ENCODE measurements around the gene GRK2. TPM values are rescaled to one million over a fixed set of nuclear protein-coding genes. Genes with fewer than 3 reads are reported as not detected.

The GRK2 gene
- total and polyA plus RNA-seq, 2 of the 13 experiments (the other 11 are each of a cell fraction or from before 2014, with no cell fraction given): 31.3 to 42.4 TPM

DNA sequence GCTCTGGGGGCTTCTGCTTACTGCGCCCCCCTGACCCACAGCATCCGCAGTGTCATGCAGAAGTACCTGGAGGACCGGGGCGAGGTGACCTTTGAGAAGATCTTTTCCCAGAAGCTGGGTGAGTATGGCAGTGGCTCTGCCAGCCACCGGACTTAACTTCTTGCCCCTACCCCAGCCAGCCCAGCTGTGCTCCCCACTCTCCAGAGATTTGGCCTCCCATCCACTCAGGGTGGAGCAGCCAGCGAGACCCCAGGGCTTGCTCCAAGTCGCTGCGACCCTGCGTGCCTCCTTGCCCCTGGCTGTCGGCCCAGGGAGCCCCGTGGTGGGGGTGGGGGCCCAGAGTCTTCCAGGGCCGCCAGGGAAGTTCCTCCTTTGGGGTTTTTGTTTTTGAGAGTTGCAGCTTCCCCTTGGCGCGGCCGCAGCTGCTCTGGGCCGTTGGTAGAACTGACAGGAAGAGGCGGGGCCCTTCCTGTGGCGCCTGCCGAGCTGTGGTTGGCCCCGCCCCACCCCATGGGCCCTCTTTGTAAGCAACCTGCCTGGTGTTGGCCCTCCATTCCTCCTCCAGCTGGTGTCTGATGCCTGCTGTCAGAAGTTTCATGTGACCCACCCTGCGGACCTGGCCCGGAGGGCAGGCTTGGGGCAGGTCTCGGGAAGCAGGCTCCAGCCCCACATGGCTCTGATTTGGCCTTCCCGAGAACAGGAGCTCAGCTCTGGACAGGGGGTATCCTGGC is 11.1 kb downstream of the GRK2 start:
- TF ChIP-seq HMG20A (CRISPR knock-in tag; IDR thresholded peaks at IDR 0.05; ENCODE audit: borderline replicate concordance) (no peak), KMT2A (CRISPR knock-in tag; IDR thresholded peaks at IDR 0.05) (no peak), GATA4 (IDR thresholded peaks at IDR 0.05; ENCODE audit: borderline replicate concordance, low read depth) (no peak), RELA (CRISPR knock-in tag; IDR thresholded peaks at IDR 0.05) (no peak), ZNF501 (CRISPR knock-in tag; IDR thresholded peaks at IDR 0.05) (no peak), CHD2 (IDR thresholded peaks at IDR 0.05; ENCODE audit: low read depth, low read length) (no peak)
- TF ChIP-seq, protein P1, sequence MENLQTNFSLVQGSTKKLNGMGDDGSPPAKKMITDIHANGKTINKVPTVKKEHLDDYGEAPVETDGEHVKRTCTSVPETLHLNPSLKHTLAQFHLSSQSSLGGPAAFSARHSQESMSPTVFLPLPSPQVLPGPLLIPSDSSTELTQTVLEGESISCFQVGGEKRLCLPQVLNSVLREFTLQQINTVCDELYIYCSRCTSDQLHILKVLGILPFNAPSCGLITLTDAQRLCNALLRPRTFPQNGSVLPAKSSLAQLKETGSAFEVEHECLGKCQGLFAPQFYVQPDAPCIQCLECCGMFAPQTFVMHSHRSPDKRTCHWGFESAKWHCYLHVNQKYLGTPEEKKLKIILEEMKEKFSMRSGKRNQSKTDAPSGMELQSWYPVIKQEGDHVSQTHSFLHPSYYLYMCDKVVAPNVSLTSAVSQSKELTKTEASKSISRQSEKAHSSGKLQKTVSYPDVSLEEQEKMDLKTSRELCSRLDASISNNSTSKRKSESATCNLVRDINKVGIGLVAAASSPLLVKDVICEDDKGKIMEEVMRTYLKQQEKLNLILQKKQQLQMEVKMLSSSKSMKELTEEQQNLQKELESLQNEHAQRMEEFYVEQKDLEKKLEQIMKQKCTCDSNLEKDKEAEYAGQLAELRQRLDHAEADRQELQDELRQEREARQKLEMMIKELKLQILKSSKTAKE (CRISPR knock-in tag; IDR thresholded peaks at IDR 0.05; ENCODE audit: borderline replicate concordance): no peak
- TF ChIP-seq, protein P2, sequence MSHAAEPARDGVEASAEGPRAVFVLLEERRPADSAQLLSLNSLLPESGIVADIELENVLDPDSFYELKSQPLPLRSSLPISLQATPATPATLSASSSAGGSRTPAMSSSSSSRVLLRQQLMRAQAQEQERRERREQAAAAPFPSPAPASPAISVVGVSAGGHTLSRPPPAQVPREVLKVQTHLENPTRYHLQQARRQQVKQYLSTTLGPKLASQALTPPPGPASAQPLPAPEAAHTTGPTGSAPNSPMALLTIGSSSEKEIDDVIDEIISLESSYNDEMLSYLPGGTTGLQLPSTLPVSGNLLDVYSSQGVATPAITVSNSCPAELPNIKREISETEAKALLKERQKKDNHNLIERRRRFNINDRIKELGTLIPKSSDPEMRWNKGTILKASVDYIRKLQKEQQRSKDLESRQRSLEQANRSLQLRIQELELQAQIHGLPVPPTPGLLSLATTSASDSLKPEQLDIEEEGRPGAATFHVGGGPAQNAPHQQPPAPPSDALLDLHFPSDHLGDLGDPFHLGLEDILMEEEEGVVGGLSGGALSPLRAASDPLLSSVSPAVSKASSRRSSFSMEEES (CRISPR knock-in tag; IDR thresholded peaks at IDR 0.05): no peak
- TF ChIP-seq, protein P3, sequence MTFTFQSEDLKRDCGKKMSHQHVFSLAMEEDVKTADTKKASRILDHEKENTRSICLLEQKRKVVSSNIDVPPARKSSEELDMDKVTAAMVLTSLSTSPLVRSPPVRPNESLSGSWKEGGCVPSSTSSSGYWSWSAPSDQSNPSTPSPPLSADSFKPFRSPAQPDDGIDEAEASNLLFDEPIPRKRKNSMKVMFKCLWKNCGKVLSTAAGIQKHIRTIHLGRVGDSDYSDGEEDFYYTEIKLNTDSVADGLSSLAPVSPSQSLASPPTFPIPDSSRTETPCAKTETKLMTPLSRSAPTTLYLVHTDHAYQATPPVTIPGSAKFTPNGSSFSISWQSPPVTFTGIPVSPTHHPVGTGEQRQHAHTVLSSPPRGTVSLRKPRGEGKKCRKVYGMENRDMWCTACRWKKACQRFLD (CRISPR knock-in tag; IDR thresholded peaks at IDR 0.05; ENCODE audit: borderline replicate concordance): no peak
- Histone ChIP-seq H3K9me3 (ENCODE audit: low read length) (no peaks in the 10 kb centered on the region), H3K27me3 (ENCODE audit: control insufficient read depth in 1 of 2, insufficient read depth in 2 of 2, low read length in 2 of 2) (no peaks in the 10 kb centered on the region), H3K36me3 (replicated peaks in 1 of 2; ENCODE audit: control insufficient read depth in 1 of 2, insufficient read depth in 2 of 2, low read length in 2 of 2) (peaks cover 30 to 68% of the 10 kb centered on the region in 2 experiments; a peak in 4 of 5 replicates), H3K27ac (ENCODE audit: extremely low read length, insufficient read depth, low read length) (no peak overlapping the region), H2AFZ (ENCODE audit: low read length) (no peak overlapping the region), H3K9ac (ENCODE audit: insufficient read depth, low read depth, low read length) (no peak overlapping the region), H3K4me2 (ENCODE audit: low read depth, low read length) (no peak overlapping the region), H3K4me1 (ENCODE audit: insufficient read depth, low read length) (peaks cover 6% of the 10 kb centered on the region; the same call in 1 of the 2 replicates), H3K4me3 (replicated peaks in 1 of 3; ENCODE audit: insufficient read depth in 1 of 3, low read depth in 2 of 3, low read length in 3 of 3) (no peak overlapping the region), H4K20me1 (ENCODE audit: insufficient read depth, low read length) (peaks cover 28% of the 10 kb centered on the region; the same call in 1 of the 2 replicates), H3K79me2 (ENCODE audit: insufficient read depth, low read length) (peaks cover 20% of the 10 kb centered on the region)
- WGBS (ENCODE audit: low lambda C conversion rate): 95% methylated on average over 19 of the region's 24 CpGs
- ChIA-PET CTCF (ENCODE audit: low intra/inter-chr PET ratio, low total read pairs) (no interaction called here), POLR2A (interaction anchor here (1.7 kb wide), 1 partner anchor 11 kb away, joined by 8 read pairs; the partner anchor contains the start of gene ANKRD13D)
- no peak for ATAC-seq
- DNase-seq (ENCODE audit: low spot score): no peak
- intact Hi-C loops (cut with micrococcal nuclease; ENCODE audit: unreplicated experiment) (no loop called here), in situ Hi-C loops (cut with HindIII; ENCODE audit: extremely low pct_ligation_motif_present, low pct_unique_long_range_greater_than_20kb) (no loop called here)
- BruUV-seq (replicated peaks): no TSS peak
- no peak for FAIRE-seq

Measured in HepG2 (cell line).